K562 (cell line): ENCODE data around the gene TMTC2. TPM values are rescaled to one million over a fixed set of nuclear protein-coding genes. Genes with fewer than 3 reads are reported as not detected.

Experiments
- ATAC-seq: fragments of 200-7000 bp; cut with Tn5 transposase; 3 replicates; pipeline ENCODE4 v1.9.1; 2020; ENCODE audit warnings: moderate library complexity
- BruUV-seq: library from RNA; stranded (reverse); fragments of 400-500 nt; replicated peaks from 2 replicates; lab custom pipeline; 2021; lab: Mats Ljungman, UMichigan
- CTCF ChIA-PET: fragments of 300-600 bp; formaldehyde crosslinking; extraction: SDS; loops from one replicate; lab custom pipeline; 2021; ENCODE audit warnings: low intra/inter-chr PET ratio; lab: Yijun Ruan, JAX
- POLR2A ChIA-PET: fragments of 300-600, 350-650 bp; sonication (Branson Sonifier 250); formaldehyde crosslinking; extraction: SDS; loops from one replicate; lab custom pipeline; 2021; ENCODE audit warnings: antibody characterized with exemption, inconsistent platforms; lab: Yijun Ruan, JAX
- DNase-seq, 4 experiments: peaks; one replicate each; pipeline versions ENCODE4 v3.0.0 to v3.0.0-alpha.2; 2011 to 2018; ENCODE audit warnings: low spot score in 3 of 4, mixed read lengths in 3 of 4; ENCODE audit errors: extremely low read depth in 1 of 4
- FAIRE-seq: peaks from 2 replicates; lab custom pipeline; 2011; peaks lifted over from hg19 to GRCh38; lab: Jason Lieb, UNC
- H2AFZ ChIP-seq: 2 replicates; pipeline ENCODE4 v1.6.0; 2011; ENCODE audit warnings: low read depth, low read length, control low read depth, inconsistent platforms
- H3K27ac ChIP-seq: fragments of 200-600 bp; 3 replicates; pipeline ENCODE4 v1.8.0; 2011; ENCODE audit warnings: low read depth, mild to moderate bottlenecking, control low read depth, inconsistent platforms, low read length, moderate library complexity, mixed read lengths; ENCODE audit errors: extremely low read depth
- H3K27me3 ChIP-seq, 2 experiments: fragments of 300-600 bp in 1 of 2; 2 replicates in 1 of 2; 3 replicates in 1 of 2; pipeline versions ENCODE4 v1.6.0 to v1.8.0; 2011; ENCODE audit warnings: inconsistent platforms in 2 of 2, low read length in 2 of 2, mild to moderate bottlenecking in 1 of 2, mixed read lengths in 1 of 2, moderate library complexity in 1 of 2; ENCODE audit not compliant: control insufficient read depth in 2 of 2, insufficient read depth in 2 of 2
- H3K36me3 ChIP-seq: fragments of 300-600 bp; 3 replicates; pipeline ENCODE4 v1.8.0; 2011; ENCODE audit warnings: mild to moderate bottlenecking, low read length, inconsistent platforms; ENCODE audit not compliant: control insufficient read depth, insufficient read depth
- H3K4me1 ChIP-seq, 2 experiments: fragments of 200-600 bp in 1 of 2; replicated peaks in 1 of 2; 2 replicates in 1 of 2; 3 replicates in 1 of 2; pipeline versions ENCODE4 v1.5.1 to v1.8.0; 2011; ENCODE audit warnings: inconsistent platforms in 2 of 2, low read length in 2 of 2, mild to moderate bottlenecking in 1 of 2, mixed read lengths in 1 of 2, moderate library complexity in 1 of 2; ENCODE audit not compliant: control insufficient read depth in 2 of 2, insufficient read depth in 2 of 2
- H3K4me2 ChIP-seq: 2 replicates; pipeline ENCODE4 v1.6.1; 2011; ENCODE audit warnings: low read length, control low read depth, inconsistent platforms, mixed read lengths; ENCODE audit not compliant: insufficient read depth
- H3K4me3 ChIP-seq: fragments of 200-600 bp; sonication (generic), shearing (Covaris generic); 2 replicates; pipeline ENCODE4 v1.5.1; 2016; ENCODE audit warnings: control low read depth, inconsistent platforms
- H3K79me2 ChIP-seq: fragments of 200-600 bp; 3 replicates; pipeline ENCODE4 v1.8.0; 2011; ENCODE audit warnings: low read length, inconsistent platforms; ENCODE audit not compliant: control insufficient read depth, insufficient read depth
- H3K9ac ChIP-seq, 2 experiments: 2 replicates each; pipeline versions ENCODE4 v1.6.0 to v1.6.1; 2011; ENCODE audit warnings: low read depth in 2 of 2, low read length in 2 of 2, control low read depth in 1 of 2, inconsistent platforms in 1 of 2, mild to moderate bottlenecking in 1 of 2, mixed read lengths in 1 of 2; ENCODE audit not compliant: insufficient read depth in 1 of 2
- H3K9me1 ChIP-seq: one replicate; pipeline ENCODE4 v1.6.0; 2011; ENCODE audit warnings: inconsistent platforms, mild to moderate bottlenecking, low read length, moderate library complexity; ENCODE audit not compliant: control insufficient read depth, insufficient read depth
- H3K9me3 ChIP-seq: replicated peaks from 2 replicates; pipeline ENCODE4 v1.5.1; 2011; ENCODE audit warnings: low read depth, low read length, inconsistent platforms; ENCODE audit not compliant: control insufficient read depth, insufficient read depth
- H4K20me1 ChIP-seq: replicated peaks from 2 replicates; pipeline ENCODE4 v1.6.1; 2011; ENCODE audit warnings: low read length, inconsistent platforms, mixed read lengths; ENCODE audit not compliant: control insufficient read depth, insufficient read depth
- ATF2 ChIP-seq: sonication (generic); formaldehyde crosslinking; IDR thresholded peaks from 2 replicates; pipeline ENCODE4 v1.8.1; 2022; ENCODE audit warnings: missing genetic modification reagents
- CBX3 ChIP-seq, 2 experiments: IDR thresholded peaks; 1 replicate in 1 of 2; 2 replicates in 1 of 2; pipeline ENCODE4 v1.6.1; 2012; ENCODE audit warnings: inconsistent platforms in 2 of 2, low read length in 2 of 2, borderline replicate concordance in 1 of 2, control low read depth in 1 of 2
- CEBPB ChIP-seq: fragments of 450-650 bp; IDR thresholded peaks from 2 replicates; pipeline ENCODE4 v1.6.1; 2016; ENCODE audit warnings: missing genetic modification characterization, missing compliant biosample characterization
- FOXM1 ChIP-seq, 2 experiments: fragments of 450-650 bp in 1 of 2; sonication (generic) in 1 of 2; formaldehyde crosslinking in 1 of 2; IDR thresholded peaks; 2 replicates each; pipeline versions ENCODE4 v1.6.1 to v1.9.0; 2017 to 2022; ENCODE audit warnings: low read depth in 2 of 2, mild to moderate bottlenecking in 2 of 2, missing genetic modification reagents in 1 of 2, moderate library complexity in 1 of 2
- HEY1 ChIP-seq: fragments of 250-450 bp; sonication (Bioruptor Pico); IDR thresholded peaks from 2 replicates; pipeline ENCODE4 v1.5.0; 2020; ENCODE audit warnings: mild to moderate bottlenecking, moderate library complexity, borderline replicate concordance
- HINFP ChIP-seq: fragments of 450-650 bp; conservative IDR thresholded peaks from 2 replicates; pipeline ENCODE4 v1.6.1; 2016; ENCODE audit warnings: missing genetic modification characterization, low read depth, mild to moderate bottlenecking, control low read depth, missing compliant biosample characterization
- HNRNPUL1 ChIP-seq: fragments of 200-400 bp; formaldehyde crosslinking; IDR thresholded peaks from 2 replicates; pipeline ENCODE4 v1.6.1; 2017; ENCODE audit warnings: low read length
- IRF2 ChIP-seq: sonication (generic); formaldehyde crosslinking; IDR thresholded peaks from 2 replicates; pipeline ENCODE4 v1.8.1; 2022; ENCODE audit warnings: mild to moderate bottlenecking, missing genetic modification reagents
- MAX ChIP-seq: sonication (generic); formaldehyde crosslinking; IDR thresholded peaks from 2 replicates; pipeline ENCODE4 v1.9.0; 2022; ENCODE audit warnings: mild to moderate bottlenecking, missing genetic modification reagents
- NCOA6 ChIP-seq: fragments of 450-650 bp; IDR thresholded peaks from 2 replicates; pipeline ENCODE4 v1.6.1; 2017; ENCODE audit warnings: mild to moderate bottlenecking
- POLR2A ChIP-seq: fragments of 450-650 bp; conservative IDR thresholded peaks from 2 replicates; pipeline ENCODE4 v1.6.1; 2016
- POLR2AphosphoS5 ChIP-seq: IDR thresholded peaks from 2 replicates; pipeline ENCODE4 v1.6.1; 2011; ENCODE audit warnings: mild to moderate bottlenecking, low read depth, low read length, moderate library complexity; ENCODE audit not compliant: control insufficient read depth, insufficient read depth
- SMARCB1 ChIP-seq: IDR thresholded peaks from 2 replicates; pipeline ENCODE4 v1.6.1; 2011; ENCODE audit warnings: improper control_type of control experiment, low read depth; ENCODE audit not compliant: insufficient read length
- TEAD1 ChIP-seq, 2 experiments: fragments of 450-650 bp in 1 of 2; sonication (generic) in 1 of 2; formaldehyde crosslinking; IDR thresholded peaks; 2 replicates each; pipeline versions ENCODE4 v1.4.0 to v1.8.0; 2020 to 2022; ENCODE audit warnings: mild to moderate bottlenecking in 2 of 2, missing genetic modification reagents in 1 of 2
- ZNF780A ChIP-seq: fragments of 250-450 bp; sonication (Bioruptor Pico); IDR thresholded peaks from 2 replicates; pipeline ENCODE4 v1.5.0; 2021; ENCODE audit warnings: mild to moderate bottlenecking
- WGBS: fragments of 100-300 bp; shearing (Covaris generic); methylation state at CpG from one replicate; pipeline ENCODE4 v1.1.6; 2016; ENCODE audit warnings: low coverage, mixed read lengths; ENCODE audit not compliant: insufficient coverage; ENCODE audit errors: missing lambda C conversion rate; 5-methylcytosine and 5-hydroxymethylcytosine counted together
- in situ Hi-C: fragments of 300-500 bp; cut with MboI; formaldehyde crosslinking; loops from 4 replicates; pipeline ENCODE4 v1.15.0; 2018; ENCODE audit warnings: inconsistent platforms, mixed read lengths
- intact Hi-C: fragments of 100-400 bp; cut with micrococcal nuclease; formaldehyde crosslinking; loops from 2 replicates; pipeline ENCODE4 v1.14.2; 2022
- polyA plus RNA-seq, 8 experiments: library from polyadenylated mRNA; depleted of rRNA in 4 of 8; stranded (reverse) in 5 of 8; unstranded in 3 of 8; fragments of >200 nt; fragmentation: Nextera tagmentation in 2 of 8; fragmentation: Illumina TruSeq in 1 of 8; extraction: Ambion mirVana in 2 of 8; extraction: Trizol in 1 of 8; gene quantifications; 2 replicates each; pipeline versions ENCODE4 v1.2.1 to v1.2.3, GENCODE V29; 2011 to 2014; ENCODE audit warnings: inconsistent platforms in 1 of 8, missing spikeins in 1 of 8
- total RNA-seq, 7 experiments: library from RNA; depleted of rRNA in 6 of 7; stranded (reverse); fragments of >200 nt in 6 of 7; fragmentation: Illumina TruSeq in 2 of 7; extraction: Trizol in 2 of 7; gene quantifications; 2 replicates each; pipeline versions ENCODE4 v1.2.1 to v1.2.3, GENCODE V29; 2011 to 2021; ENCODE audit warnings: low replicate concordance in 1 of 7

Gene TMTC2
- total and polyA plus RNA-seq, 9 of the 15 experiments (the other 6 are each of a cell fraction or from before 2014, with no cell fraction given), result 0.29 to 1.1 (median 0.55) TPM

GRCh38 chr12:83113945-83114344, 427.2 kb downstream of the TMTC2 start:
- no peak overlapping the region for H3K4me2 ChIP-seq
- 34% methylated on average over 4 of the region's 4 CpGs for WGBS

More at GRCh38 chr12:83113945-83114344, 427.2 kb downstream of the TMTC2 start:
- no peaks in the 10 kb centered on the region for H3K36me3 ChIP-seq
- H3K79me2 ChIP-seq, result no peaks in the 10 kb centered on the region
- H3K9me1 ChIP-seq, result no peaks in the 10 kb centered on the region
- no peak for TF ChIP-seq ATF2 (CRISPR knock-in tag)
- TF ChIP-seq IRF2, result no peak
- no peak for TF ChIP-seq MAX
- TF ChIP-seq SMARCB1, result no peak
- TF ChIP-seq HEY1 (CRISPR knock-in tag), result no peak
- no peak for TF ChIP-seq ZNF780A (CRISPR knock-in tag)
- TF ChIP-seq POLR2A, result no peak
- no peak for TF ChIP-seq HINFP
- TF ChIP-seq POLR2AphosphoS5, result no peak
- TF ChIP-seq NCOA6, result no peak
- no peak for TF ChIP-seq TEAD1 (CRISPR knock-in tag; IDR thresholded peaks at IDR 0.05)
- TF ChIP-seq FOXM1 (IDR thresholded peaks at IDR 0.05; ENCODE audit: low read depth), result no peak
- TF ChIP-seq FOXM1 (CRISPR knock-in tag; IDR thresholded peaks at IDR 0.05; ENCODE audit: low read depth), result no peak
- TF ChIP-seq CBX3 (IDR thresholded peaks at IDR 0.05; ENCODE audit: borderline replicate concordance in 1 of 2, low read length in 2 of 2), result no peak
- TF ChIP-seq CEBPB (tag), result no peak
- TF ChIP-seq HNRNPUL1, result no peak
- ATAC-seq (no peak; the same call in 2 of the 3 replicates), FAIRE-seq (no peak), DNase-seq (no peak)
- no peak overlapping the region for H3K4me3 ChIP-seq
- no TSS peak for BruUV-seq
- H3K9ac ChIP-seq, result no peak overlapping the region
- intact Hi-C loops, result no loop called here
- no peaks in the 10 kb centered on the region for H3K9me3 ChIP-seq
- H2AFZ ChIP-seq, result peak overlapping the region; percentile 72
- H3K27ac ChIP-seq, result no peak overlapping the region
- ChIA-PET POLR2A (no interaction called here), CTCF (no interaction called here)
- no peaks in the 10 kb centered on the region for H3K27me3 ChIP-seq
- H3K4me1 ChIP-seq, result no peaks in the 10 kb centered on the region
- no peaks in the 10 kb centered on the region for H4K20me1 ChIP-seq
- in situ Hi-C loops, result no loop called here
